K562 (cell line): ENCODE measurements around the gene AKAP6.

Experiments
- JUN ChIP-seq, 2 experiments: sonication (generic) in 1 of 2; formaldehyde crosslinking in 1 of 2; IDR thresholded peaks; 2 replicates each; pipeline versions ENCODE4 v1.6.1 to v1.8.0; 2012 to 2022; ENCODE audit warnings: borderline replicate concordance in 2 of 2, mild to moderate bottlenecking in 2 of 2, improper control_type of control experiment in 1 of 2, low read depth in 1 of 2, low read length in 1 of 2, missing genetic modification reagents in 1 of 2
- KAT7 ChIP-seq: sonication (generic); formaldehyde crosslinking; IDR thresholded peaks from 2 replicates; pipeline ENCODE4 v1.8.0; 2022; ENCODE audit warnings: missing genetic modification reagents, mild to moderate bottlenecking, borderline replicate concordance
- PCBP2 ChIP-seq: fragments of 200-400 bp; formaldehyde crosslinking; IDR thresholded peaks from 2 replicates; pipeline ENCODE4 v1.6.1; 2018; ENCODE audit warnings: low read length, low read depth, mild to moderate bottlenecking, moderate library complexity; ENCODE audit not compliant: poor library complexity, severe bottlenecking
- POLR2A ChIP-seq: fragments of 450-650 bp; conservative IDR thresholded peaks from 2 replicates; pipeline ENCODE4 v1.6.1; 2016
- POLR2AphosphoS5 ChIP-seq: IDR thresholded peaks from 2 replicates; pipeline ENCODE4 v1.6.1; 2011; ENCODE audit warnings: mild to moderate bottlenecking, low read depth, low read length, moderate library complexity; ENCODE audit not compliant: control insufficient read depth, insufficient read depth
- PYGO2 ChIP-seq: fragments of 450-650 bp; IDR thresholded peaks from 2 replicates; pipeline ENCODE4 v1.6.1; 2016; ENCODE audit warnings: mild to moderate bottlenecking, missing genetic modification characterization, moderate library complexity, missing compliant biosample characterization
- TCF7L2 ChIP-seq: fragments of 150-350 bp; IDR thresholded peaks from 2 replicates; pipeline ENCODE4 v1.6.1; 2016; ENCODE audit warnings: low read depth, mild to moderate bottlenecking, low read length, moderate library complexity
- TCFL5 ChIP-seq: fragments of 250-450 bp; sonication (Bioruptor Pico); conservative IDR thresholded peaks from 2 replicates; pipeline ENCODE4 v1.6.1; 2021; ENCODE audit warnings: mild to moderate bottlenecking, moderate library complexity, matching md5 sums
- ZKSCAN1 ChIP-seq: fragments of 150-350 bp; IDR thresholded peaks from 2 replicates; pipeline ENCODE4 v1.6.1; 2016; ENCODE audit warnings: low read depth, low read length
- ZKSCAN8 ChIP-seq: fragments of 200-800 bp; sonication (Bioruptor generic); IDR thresholded peaks from 2 replicates; pipeline ENCODE4 v1.6.1; 2016; ENCODE audit warnings: missing genetic modification characterization, missing compliant biosample characterization
- ZNF174 ChIP-seq: fragments of 250-450 bp; sonication (Bioruptor Pico); IDR thresholded peaks from 2 replicates; pipeline ENCODE4 v1.4.0; 2020; ENCODE audit warnings: mild to moderate bottlenecking
- ZNF324 ChIP-seq: fragments of 250-450 bp; sonication (Bioruptor Pico); IDR thresholded peaks from 2 replicates; pipeline ENCODE4 v1.4.0; 2020; ENCODE audit warnings: mild to moderate bottlenecking
- TF ChIP-seq, protein P1 (sequence below), 3 experiments: IDR thresholded peaks in 2 of 3; conservative IDR thresholded peaks in 1 of 3; 2 replicates each; pipeline ENCODE4 v1.5.1; 2011 to 2012; ENCODE audit warnings: low read length in 3 of 3, mild to moderate bottlenecking in 3 of 3, control low read depth in 2 of 3, improper control_type of control experiment in 1 of 3, inconsistent platforms in 1 of 3, low read depth in 1 of 3, mixed read lengths in 1 of 3, moderate library complexity in 1 of 3; ENCODE audit not compliant: insufficient read depth in 2 of 3

GRCh38 chr14:32298346-32298745 lies 30.8 kb upstream of the AKAP6 start:
- TF ChIP-seq ZKSCAN8 (no peak), PCBP2 (no peak), KAT7 (CRISPR knock-in tag) (no peak), ZNF324 (CRISPR knock-in tag) (no peak), TCF7L2 (no peak), ZKSCAN1 (no peak), POLR2AphosphoS5 (no peak), JUN (IDR thresholded peaks at IDR 0.05; ENCODE audit: borderline replicate concordance, low read depth, low read length) (no peak), JUN (CRISPR knock-in tag; IDR thresholded peaks at IDR 0.05; ENCODE audit: borderline replicate concordance) (no peak), ZNF174 (no peak), POLR2A (no peak), TCFL5 (CRISPR knock-in tag) (no peak), PYGO2 (tag) (no peak)
- TF ChIP-seq, protein P1, sequence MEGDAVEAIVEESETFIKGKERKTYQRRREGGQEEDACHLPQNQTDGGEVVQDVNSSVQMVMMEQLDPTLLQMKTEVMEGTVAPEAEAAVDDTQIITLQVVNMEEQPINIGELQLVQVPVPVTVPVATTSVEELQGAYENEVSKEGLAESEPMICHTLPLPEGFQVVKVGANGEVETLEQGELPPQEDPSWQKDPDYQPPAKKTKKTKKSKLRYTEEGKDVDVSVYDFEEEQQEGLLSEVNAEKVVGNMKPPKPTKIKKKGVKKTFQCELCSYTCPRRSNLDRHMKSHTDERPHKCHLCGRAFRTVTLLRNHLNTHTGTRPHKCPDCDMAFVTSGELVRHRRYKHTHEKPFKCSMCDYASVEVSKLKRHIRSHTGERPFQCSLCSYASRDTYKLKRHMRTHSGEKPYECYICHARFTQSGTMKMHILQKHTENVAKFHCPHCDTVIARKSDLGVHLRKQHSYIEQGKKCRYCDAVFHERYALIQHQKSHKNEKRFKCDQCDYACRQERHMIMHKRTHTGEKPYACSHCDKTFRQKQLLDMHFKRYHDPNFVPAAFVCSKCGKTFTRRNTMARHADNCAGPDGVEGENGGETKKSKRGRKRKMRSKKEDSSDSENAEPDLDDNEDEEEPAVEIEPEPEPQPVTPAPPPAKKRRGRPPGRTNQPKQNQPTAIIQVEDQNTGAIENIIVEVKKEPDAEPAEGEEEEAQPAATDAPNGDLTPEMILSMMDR (IDR thresholded peaks at IDR 0.05 in 2 of 3, conservative IDR thresholded peaks at IDR 0.05 in 1 of 3; ENCODE audit: insufficient read depth in 2 of 3, low read depth in 1 of 3, low read length in 3 of 3) = no peak
